ENCODE data around the gene PRRT1.
A peak's percentile ranks its signal among the peaks of the same experiment; 100 is the strongest.

The PRRT1 gene

DNA sequence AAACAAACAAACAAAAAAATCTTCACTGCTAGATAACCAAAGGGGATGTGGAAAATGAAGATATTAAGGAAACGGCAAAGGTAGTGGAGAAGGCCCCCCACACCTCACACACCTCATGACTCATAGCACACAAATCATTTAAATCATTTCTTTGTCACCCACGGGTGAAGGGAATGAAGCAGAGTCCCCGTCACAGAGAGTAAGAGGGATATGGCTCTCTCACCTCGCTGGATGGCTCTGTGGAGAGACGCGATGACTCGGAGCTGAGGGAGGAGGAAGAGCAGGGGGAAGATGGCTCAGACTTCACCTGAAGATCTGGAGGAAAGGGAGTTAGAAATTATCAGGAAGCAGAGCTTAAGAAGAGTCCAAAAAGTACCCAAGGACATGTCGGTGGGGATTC, 24.9 kb downstream of the PRRT1 start:
- Histone ChIP-seq H3K36me3 (ENCODE audit: control insufficient read depth, insufficient read depth, low read length, severe bottlenecking) (peaks cover 39% of the 10 kb centered on the region), H3K4me1 (ENCODE audit: control insufficient read depth, insufficient read depth, low read length) (peaks cover 22% of the 10 kb centered on the region), H3K9ac (ENCODE audit: low read length) (peak overlapping the region; percentile 100), H3K9me3 (ENCODE audit: control insufficient read depth, low read length) (no peaks in the 10 kb centered on the region), H3K4me3 (ENCODE audit: low read length) (peak overlapping the region; percentile 99), H3K27me3 (replicated peaks; ENCODE audit: control insufficient read depth, insufficient read depth, low read length) (no peaks in the 10 kb centered on the region)
- DNase-seq (ENCODE audit: low read depth), result no peak

DNA sequence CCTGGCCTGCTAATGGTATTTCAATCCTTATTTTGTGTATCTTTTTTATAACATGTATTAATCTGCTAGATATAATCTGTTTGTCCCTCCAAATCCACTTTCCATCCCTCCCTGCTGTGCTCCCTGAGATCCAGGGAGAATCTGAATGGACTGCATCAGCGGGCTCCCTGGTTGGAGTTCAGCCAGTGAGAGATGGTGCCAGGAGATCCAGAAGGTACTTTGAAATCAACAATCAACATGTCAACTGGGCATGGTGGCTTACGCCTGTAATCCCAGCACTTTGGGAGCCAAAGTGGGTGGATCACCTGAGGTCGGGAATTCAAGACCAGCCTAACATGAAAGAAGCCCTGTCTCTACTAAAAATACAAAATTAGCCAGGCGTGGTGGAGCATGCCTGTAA, 28.1 kb downstream of the PRRT1 start:
- no peak for DNase-seq (ENCODE audit: low read depth)
- no peaks in the 10 kb centered on the region for H3K9me3 ChIP-seq (ENCODE audit: control insufficient read depth, low read length)
- peaks cover 59% of the 10 kb centered on the region for H3K36me3 ChIP-seq (ENCODE audit: control insufficient read depth, insufficient read depth, low read length, severe bottlenecking)

DNA sequence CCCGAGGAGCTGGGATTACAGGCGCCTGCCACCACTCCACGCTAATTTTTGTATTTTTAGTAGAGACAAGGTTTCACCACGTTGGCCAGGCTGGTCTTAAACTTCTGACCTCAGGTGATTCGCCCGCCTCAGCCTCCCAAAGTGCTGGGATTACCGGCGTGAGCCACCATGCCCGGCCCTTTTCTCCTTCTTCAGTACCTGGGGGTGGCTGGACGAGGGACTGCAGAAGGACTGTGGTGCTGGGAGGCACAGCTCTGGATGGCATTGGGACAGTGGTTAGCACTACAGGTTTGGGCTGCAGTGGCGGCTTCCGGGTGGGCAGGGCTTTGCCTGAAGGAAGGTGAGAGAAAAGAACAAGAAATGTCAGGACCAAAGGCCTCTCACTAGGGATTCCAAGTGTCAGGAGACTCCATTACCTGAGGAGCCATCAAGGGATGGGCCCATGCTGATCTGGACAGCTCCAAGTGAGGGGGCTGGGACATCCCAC, 31.1 kb downstream of the PRRT1 start:
- peaks cover 79% of the 10 kb centered on the region for H3K36me3 ChIP-seq (ENCODE audit: control insufficient read depth, insufficient read depth, low read length, severe bottlenecking)

More for the DNA sequence above, 28.1 kb downstream of the PRRT1 start:
- Histone ChIP-seq H3K4me3 (ENCODE audit: low read length) (no peak overlapping the region), H3K9ac (ENCODE audit: low read length) (no peak overlapping the region), H3K4me1 (ENCODE audit: control insufficient read depth, insufficient read depth, low read length) (peaks cover 16% of the 10 kb centered on the region), H3K27me3 (replicated peaks; ENCODE audit: control insufficient read depth, insufficient read depth, low read length) (no peaks in the 10 kb centered on the region)

DNA sequence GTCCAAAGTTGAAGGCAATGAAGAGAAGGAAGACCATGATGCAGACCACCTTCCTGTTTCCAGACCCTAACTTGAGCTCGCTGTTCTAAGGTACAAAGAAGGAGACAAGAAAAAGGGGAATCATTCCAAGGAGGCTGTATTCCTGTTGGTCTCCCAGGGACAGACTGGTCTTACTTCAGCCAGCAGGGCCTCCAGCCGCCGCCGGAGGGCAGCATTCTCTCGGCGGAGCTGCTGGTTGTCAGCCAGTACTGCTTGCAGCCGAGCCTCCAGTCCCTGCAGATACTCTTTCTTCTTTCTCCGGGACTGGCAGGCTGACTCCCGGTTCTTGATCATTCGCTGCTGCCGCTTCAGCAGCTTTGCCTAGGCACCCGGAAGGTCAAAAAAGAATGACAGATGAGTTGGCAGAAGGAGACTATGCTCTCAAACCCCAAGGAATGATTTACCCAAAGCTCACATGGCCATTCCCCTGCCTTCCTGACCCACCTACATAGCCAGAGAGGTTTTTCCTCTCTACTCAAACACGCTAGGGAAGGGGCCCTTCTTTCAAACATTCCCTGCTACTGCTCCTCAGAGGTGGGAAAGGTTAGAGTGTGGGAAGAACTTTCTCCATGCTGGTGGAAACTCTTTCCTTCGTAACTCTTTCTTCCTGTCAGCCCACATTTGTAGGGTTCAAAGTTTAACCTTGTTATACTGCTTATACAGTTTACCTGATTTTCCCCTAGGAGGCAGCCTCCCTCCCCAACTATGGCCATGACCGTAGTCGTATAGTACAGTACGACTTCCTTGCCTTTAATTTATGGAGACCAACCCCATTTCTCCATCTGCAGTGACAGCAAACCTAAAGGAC, 32.7 kb downstream of the PRRT1 start:
- peak; percentile 94 for DNase-seq (ENCODE audit: low read depth)
- Histone ChIP-seq H3K4me1 (ENCODE audit: control insufficient read depth, insufficient read depth, low read length) (peaks cover 13% of the 10 kb centered on the region), H3K27me3 (replicated peaks; ENCODE audit: control insufficient read depth, insufficient read depth, low read length) (no peaks in the 10 kb centered on the region), H3K4me3 (ENCODE audit: low read length) (no peak overlapping the region), H3K9ac (ENCODE audit: low read length) (peak overlapping the region; percentile 38), H3K9me3 (ENCODE audit: control insufficient read depth, low read length) (no peaks in the 10 kb centered on the region), H3K36me3 (ENCODE audit: control insufficient read depth, insufficient read depth, low read length, severe bottlenecking) (peaks cover 67% of the 10 kb centered on the region)

More for the DNA sequence above, 31.1 kb downstream of the PRRT1 start:
- no peak for DNase-seq (ENCODE audit: low read depth)
- Histone ChIP-seq H3K27me3 (replicated peaks; ENCODE audit: control insufficient read depth, insufficient read depth, low read length) (no peaks in the 10 kb centered on the region), H3K4me3 (ENCODE audit: low read length) (no peak overlapping the region), H3K9ac (ENCODE audit: low read length) (no peak overlapping the region), H3K4me1 (ENCODE audit: control insufficient read depth, insufficient read depth, low read length) (peaks cover 4% of the 10 kb centered on the region), H3K9me3 (ENCODE audit: control insufficient read depth, low read length) (no peaks in the 10 kb centered on the region)

DNA sequence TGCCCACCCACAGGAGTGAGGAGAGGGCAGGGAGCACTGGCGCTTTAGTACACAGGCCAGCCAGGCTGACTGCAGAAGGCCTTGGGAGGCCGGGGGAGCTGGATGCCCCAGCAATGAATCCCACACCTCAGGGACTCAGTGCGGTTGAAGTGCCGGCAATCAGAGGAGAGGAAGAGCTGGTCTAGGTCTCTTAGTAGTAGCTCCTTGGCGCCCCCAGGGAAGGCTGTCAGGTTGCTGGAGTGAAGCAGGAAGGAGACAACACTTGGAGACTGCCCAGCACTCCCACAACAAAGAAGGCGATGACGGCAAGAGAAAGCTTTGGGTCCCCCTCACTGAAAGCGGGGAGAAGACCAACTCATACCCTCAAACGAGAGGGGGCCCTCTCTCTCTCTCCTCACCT, 34.3 kb downstream of the PRRT1 start:
- no peak overlapping the region for H3K4me3 ChIP-seq (ENCODE audit: low read length)
- DNase-seq (ENCODE audit: low read depth), result no peak
- H3K4me1 ChIP-seq (ENCODE audit: control insufficient read depth, insufficient read depth, low read length), result peaks cover 28% of the 10 kb centered on the region
- no peak overlapping the region for H3K9ac ChIP-seq (ENCODE audit: low read length)
- H3K9me3 ChIP-seq (ENCODE audit: control insufficient read depth, low read length), result no peaks in the 10 kb centered on the region
- H3K27me3 ChIP-seq (replicated peaks; ENCODE audit: control insufficient read depth, insufficient read depth, low read length), result no peaks in the 10 kb centered on the region
- H3K36me3 ChIP-seq (ENCODE audit: control insufficient read depth, insufficient read depth, low read length, severe bottlenecking), result peaks cover 55% of the 10 kb centered on the region

DNA sequence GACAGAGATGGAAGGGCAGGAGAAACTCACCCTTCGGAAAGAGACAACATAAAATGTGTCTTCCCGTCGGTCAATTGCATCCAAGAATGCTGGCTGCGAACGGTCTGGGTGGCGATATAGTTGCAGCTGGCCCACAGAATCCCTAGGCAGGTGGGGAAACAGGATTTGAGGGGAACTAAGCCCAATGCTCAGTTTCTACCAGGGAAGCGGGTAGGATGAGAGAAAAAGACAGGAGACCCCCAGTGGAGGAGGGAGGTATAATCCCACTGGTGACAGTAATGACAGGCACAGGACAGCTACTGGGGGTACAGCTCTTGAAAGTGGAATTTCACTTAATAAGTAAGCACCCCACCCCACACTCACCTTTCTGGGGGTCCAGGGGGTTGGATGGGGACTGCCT, 35.1 kb downstream of the PRRT1 start:
- H3K36me3 ChIP-seq (ENCODE audit: control insufficient read depth, insufficient read depth, low read length, severe bottlenecking), result peaks cover 49% of the 10 kb centered on the region
- H3K9me3 ChIP-seq (ENCODE audit: control insufficient read depth, low read length), result no peaks in the 10 kb centered on the region
- H3K9ac ChIP-seq (ENCODE audit: low read length), result no peak overlapping the region
- no peaks in the 10 kb centered on the region for H3K27me3 ChIP-seq (replicated peaks; ENCODE audit: control insufficient read depth, insufficient read depth, low read length)
- H3K4me1 ChIP-seq (ENCODE audit: control insufficient read depth, insufficient read depth, low read length), result peaks cover 35% of the 10 kb centered on the region
- no peak overlapping the region for H3K4me3 ChIP-seq (ENCODE audit: low read length)
- DNase-seq (ENCODE audit: low read depth), result peak; percentile 45

DNA sequence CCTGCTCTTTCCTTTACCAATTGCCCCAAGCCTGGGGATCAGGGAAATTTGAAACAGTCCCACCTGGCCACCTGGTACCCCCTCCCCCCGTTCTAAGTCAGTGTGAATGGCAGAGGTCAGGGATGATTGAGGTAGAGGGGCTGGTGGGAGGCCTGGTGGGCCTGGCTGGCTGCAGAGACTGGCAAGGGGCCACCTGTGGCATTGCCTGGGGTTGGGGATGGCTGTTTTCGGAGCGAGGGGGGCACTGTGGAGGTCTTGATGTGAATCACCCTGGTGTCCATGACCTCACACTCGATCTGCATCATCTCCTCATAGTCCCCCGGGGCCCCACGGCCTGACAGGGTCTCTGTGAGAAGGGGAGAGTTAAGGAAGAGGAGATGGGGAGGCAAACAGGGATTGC, 36.1 kb downstream of the PRRT1 start:
- H3K36me3 ChIP-seq (ENCODE audit: control insufficient read depth, insufficient read depth, low read length, severe bottlenecking), result peaks cover 39% of the 10 kb centered on the region
- no peak for DNase-seq (ENCODE audit: low read depth)
- no peak overlapping the region for H3K4me3 ChIP-seq (ENCODE audit: low read length)
- no peaks in the 10 kb centered on the region for H3K9me3 ChIP-seq (ENCODE audit: control insufficient read depth, low read length)
- peaks cover 46% of the 10 kb centered on the region for H3K4me1 ChIP-seq (ENCODE audit: control insufficient read depth, insufficient read depth, low read length)
- no peaks in the 10 kb centered on the region for H3K27me3 ChIP-seq (replicated peaks; ENCODE audit: control insufficient read depth, insufficient read depth, low read length)
- H3K9ac ChIP-seq (ENCODE audit: low read length), result peak overlapping the region; percentile 46

DNA sequence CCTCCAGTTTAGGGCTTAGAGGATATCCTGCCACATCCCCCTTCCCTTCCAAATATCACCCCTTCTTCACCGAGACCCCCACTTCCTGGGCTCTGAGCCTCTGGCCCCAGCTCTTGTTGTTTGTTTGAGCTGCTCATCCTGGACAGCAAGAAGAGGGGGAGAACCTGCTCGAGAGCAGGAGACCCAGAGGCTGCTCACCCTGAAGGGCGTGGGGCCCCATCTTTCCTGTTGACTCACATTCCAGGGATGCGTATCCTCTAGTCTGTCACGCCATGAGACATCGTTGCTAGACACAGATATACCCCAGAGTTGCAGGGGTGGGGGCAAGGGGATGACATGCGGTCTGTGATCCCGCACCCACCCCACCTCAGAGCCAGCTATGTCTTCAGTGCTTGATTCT, 36.9 kb downstream of the PRRT1 start:
- Histone ChIP-seq H3K36me3 (ENCODE audit: control insufficient read depth, insufficient read depth, low read length, severe bottlenecking) (peaks cover 36% of the 10 kb centered on the region), H3K9me3 (ENCODE audit: control insufficient read depth, low read length) (no peaks in the 10 kb centered on the region), H3K27me3 (replicated peaks; ENCODE audit: control insufficient read depth, insufficient read depth, low read length) (no peaks in the 10 kb centered on the region), H3K4me3 (ENCODE audit: low read length) (peak overlapping the region; percentile 34), H3K4me1 (ENCODE audit: control insufficient read depth, insufficient read depth, low read length) (peaks cover 51% of the 10 kb centered on the region), H3K9ac (ENCODE audit: low read length) (peak overlapping the region; percentile 60)
- peak; percentile 53 for DNase-seq (ENCODE audit: low read depth)

DNA sequence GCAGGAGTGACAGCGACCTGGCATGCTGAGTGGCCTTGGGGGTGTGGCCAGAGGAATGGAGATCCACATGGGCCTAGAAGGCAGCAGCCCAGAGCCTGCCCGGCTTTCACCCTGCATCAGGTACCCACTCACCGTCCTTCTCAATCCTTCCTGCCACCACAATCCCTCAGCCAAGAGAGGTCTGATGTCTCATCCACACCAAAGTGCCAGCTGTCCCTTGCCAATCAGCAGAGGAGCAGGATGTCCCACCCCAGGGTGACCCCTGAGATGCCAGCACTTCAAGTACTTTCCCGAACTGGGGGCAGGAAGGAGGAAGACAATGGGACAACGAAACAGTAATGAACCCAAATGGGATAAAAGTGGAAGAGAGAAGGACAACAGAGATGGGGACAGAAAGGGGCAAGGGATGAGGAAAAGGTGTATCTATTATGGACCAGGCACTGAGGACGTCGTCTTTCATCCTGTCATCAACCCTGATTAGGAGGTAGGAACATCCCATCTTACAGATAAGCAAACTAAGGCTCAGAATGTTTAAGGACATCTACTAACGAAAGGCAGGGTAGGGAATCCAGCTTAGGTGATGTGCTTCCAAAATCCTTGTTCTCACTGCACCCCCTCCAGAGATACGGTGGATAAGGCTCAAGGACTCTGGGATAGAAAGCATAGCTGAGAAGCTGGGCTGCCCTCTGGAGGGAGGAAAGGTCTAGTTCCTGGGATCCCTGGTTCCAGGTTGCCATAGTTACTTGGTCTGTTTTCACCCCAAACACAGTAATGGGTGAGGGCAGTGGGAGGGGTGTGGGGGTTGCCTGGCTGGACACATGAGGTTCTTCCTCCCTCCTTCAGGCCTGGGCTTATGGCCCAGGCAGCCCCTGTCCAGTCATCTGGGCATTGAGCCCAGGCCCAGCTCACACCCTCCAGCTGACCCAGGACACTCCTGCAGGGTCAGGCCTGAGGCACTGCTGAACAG, 38.1 kb downstream of the PRRT1 start:
- H3K9me3 ChIP-seq (ENCODE audit: control insufficient read depth, low read length), result no peaks in the 10 kb centered on the region
- no peaks in the 10 kb centered on the region for H3K27me3 ChIP-seq (replicated peaks; ENCODE audit: control insufficient read depth, insufficient read depth, low read length)
- H3K36me3 ChIP-seq (ENCODE audit: control insufficient read depth, insufficient read depth, low read length, severe bottlenecking), result peaks cover 31% of the 10 kb centered on the region
- H3K4me3 ChIP-seq (ENCODE audit: low read length), result no peak overlapping the region
- peak; percentile 90 for DNase-seq (ENCODE audit: low read depth)
- peak overlapping the region; percentile 60 for H3K9ac ChIP-seq (ENCODE audit: low read length)
- peaks cover 54% of the 10 kb centered on the region for H3K4me1 ChIP-seq (ENCODE audit: control insufficient read depth, insufficient read depth, low read length)

DNA sequence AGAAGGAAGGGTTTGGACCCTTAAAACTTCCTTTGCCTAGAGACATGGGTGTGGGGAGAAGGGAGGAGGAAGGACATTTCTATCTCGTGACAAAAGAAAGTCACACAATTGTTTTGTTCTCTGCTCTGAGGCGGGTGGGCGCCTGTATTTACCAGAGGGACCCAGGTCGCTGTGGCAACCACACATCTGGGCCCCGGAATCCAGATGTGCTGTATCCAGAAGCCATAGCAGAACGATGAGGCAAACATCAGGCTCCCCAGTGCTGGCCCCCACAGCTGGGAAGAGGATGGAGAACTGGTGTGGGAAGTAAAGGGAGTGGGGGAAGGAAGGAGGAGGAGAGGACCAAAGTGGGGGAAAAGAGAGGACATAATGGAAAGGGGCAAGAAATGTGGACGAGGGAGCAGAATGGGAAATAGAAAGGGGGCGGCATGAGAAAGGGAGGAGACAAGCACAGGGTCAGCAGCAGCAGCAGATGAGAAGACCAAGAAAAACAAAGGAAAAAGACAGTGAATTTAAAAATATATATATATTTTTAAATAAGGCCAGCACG, 39.2 kb downstream of the PRRT1 start:
- H3K4me3 ChIP-seq (ENCODE audit: low read length), result no peak overlapping the region
- peaks cover 64% of the 10 kb centered on the region for H3K4me1 ChIP-seq (ENCODE audit: control insufficient read depth, insufficient read depth, low read length)
- no peaks in the 10 kb centered on the region for H3K27me3 ChIP-seq (replicated peaks; ENCODE audit: control insufficient read depth, insufficient read depth, low read length)
- peak; percentile 63 for DNase-seq (ENCODE audit: low read depth)
- H3K9me3 ChIP-seq (ENCODE audit: control insufficient read depth, low read length), result no peaks in the 10 kb centered on the region
- H3K36me3 ChIP-seq (ENCODE audit: control insufficient read depth, insufficient read depth, low read length, severe bottlenecking), result peaks cover 21% of the 10 kb centered on the region
- H3K9ac ChIP-seq (ENCODE audit: low read length), result peak overlapping the region; percentile 8

Measured in adipocyte (in vitro differentiated cells).